IMR-90 (cell line): Measurements from ENCODE around the gene SH3RF3.

Experiments
- BHLHE40 ChIP-seq: fragments of 150-350 bp; IDR thresholded peaks from 2 replicates; pipeline ENCODE4 v1.6.1; 2016; ENCODE audit warnings: mild to moderate bottlenecking, low read depth, low read length
- CEBPB ChIP-seq: IDR thresholded peaks from 2 replicates; pipeline ENCODE4 v1.6.1; 2012; ENCODE audit warnings: low read depth, low read length, improper control_type of control experiment
- CTCF ChIP-seq: conservative IDR thresholded peaks from 2 replicates; pipeline ENCODE4 v1.5.1; 2012; ENCODE audit warnings: mild to moderate bottlenecking, low read depth, low read length, improper control_type of control experiment
- ELK1 ChIP-seq: fragments of 150-350 bp; IDR thresholded peaks from 2 replicates; pipeline ENCODE4 v1.6.1; 2016; ENCODE audit warnings: low read depth, mild to moderate bottlenecking, low read length, moderate library complexity, borderline replicate concordance
- FOS ChIP-seq: fragments of 150-350 bp; IDR thresholded peaks from 2 replicates; pipeline ENCODE4 v1.6.1; 2016; ENCODE audit warnings: low read depth, low read length
- MAZ ChIP-seq: IDR thresholded peaks from 2 replicates; pipeline ENCODE4 v1.6.1; 2012; ENCODE audit warnings: low read depth, mild to moderate bottlenecking, low read length, improper control_type of control experiment, moderate library complexity, borderline replicate concordance
- MXI1 ChIP-seq: IDR thresholded peaks from 2 replicates; pipeline ENCODE4 v1.6.1; 2012; ENCODE audit warnings: low read depth, mild to moderate bottlenecking, low read length, moderate library complexity, borderline replicate concordance
- POLR2A ChIP-seq: IDR thresholded peaks from 2 replicates; pipeline ENCODE4 v1.6.1; 2012; ENCODE audit warnings: mild to moderate bottlenecking, low read depth, low read length
- RAD21 ChIP-seq: IDR thresholded peaks from 2 replicates; pipeline ENCODE4 v1.6.1; 2012; ENCODE audit warnings: low read length, improper control_type of control experiment
- RCOR1 ChIP-seq: IDR thresholded peaks from 2 replicates; pipeline ENCODE4 v1.6.1; 2012; ENCODE audit warnings: mild to moderate bottlenecking, low read length, improper control_type of control experiment; ENCODE audit not compliant: insufficient replicate concordance
- RFX5 ChIP-seq: IDR thresholded peaks from 2 replicates; pipeline ENCODE4 v1.8.0; 2012; ENCODE audit warnings: low read depth, mild to moderate bottlenecking, low read length, moderate library complexity
- SMC3 ChIP-seq: fragments of 150-350 bp; IDR thresholded peaks from 2 replicates; pipeline ENCODE4 v1.6.1; 2016; ENCODE audit warnings: low read depth, mild to moderate bottlenecking, antibody characterized with exemption, low read length, moderate library complexity
- USF2 ChIP-seq: fragments of 150-350 bp; IDR thresholded peaks from 2 replicates; pipeline ENCODE4 v1.6.1; 2017; ENCODE audit warnings: mild to moderate bottlenecking, antibody characterized with exemption, low read length, low read depth

GRCh38 chr2:109476641-109477441 lies 347.8 kb downstream of the SH3RF3 start:
- TF ChIP-seq CTCF: no peak
- TF ChIP-seq CEBPB: no peak
- no peak for TF ChIP-seq POLR2A
- TF ChIP-seq ELK1: no peak
- TF ChIP-seq MXI1: no peak
- no peak for TF ChIP-seq BHLHE40
- no peak for TF ChIP-seq RCOR1
- TF ChIP-seq RAD21: no peak
- TF ChIP-seq RFX5: no peak
- no peak for TF ChIP-seq SMC3
- no peak for TF ChIP-seq USF2
- no peak for TF ChIP-seq FOS
- TF ChIP-seq MAZ: no peak
